Measurements from ENCODE around the gene SUGCT. TPM values are rescaled to one million over a fixed set of nuclear protein-coding genes. Genes with fewer than 3 reads are reported as not detected.

SUGCT gene
- total RNA-seq, 1 donor from 2014 or later: 11.9 TPM

DNA sequence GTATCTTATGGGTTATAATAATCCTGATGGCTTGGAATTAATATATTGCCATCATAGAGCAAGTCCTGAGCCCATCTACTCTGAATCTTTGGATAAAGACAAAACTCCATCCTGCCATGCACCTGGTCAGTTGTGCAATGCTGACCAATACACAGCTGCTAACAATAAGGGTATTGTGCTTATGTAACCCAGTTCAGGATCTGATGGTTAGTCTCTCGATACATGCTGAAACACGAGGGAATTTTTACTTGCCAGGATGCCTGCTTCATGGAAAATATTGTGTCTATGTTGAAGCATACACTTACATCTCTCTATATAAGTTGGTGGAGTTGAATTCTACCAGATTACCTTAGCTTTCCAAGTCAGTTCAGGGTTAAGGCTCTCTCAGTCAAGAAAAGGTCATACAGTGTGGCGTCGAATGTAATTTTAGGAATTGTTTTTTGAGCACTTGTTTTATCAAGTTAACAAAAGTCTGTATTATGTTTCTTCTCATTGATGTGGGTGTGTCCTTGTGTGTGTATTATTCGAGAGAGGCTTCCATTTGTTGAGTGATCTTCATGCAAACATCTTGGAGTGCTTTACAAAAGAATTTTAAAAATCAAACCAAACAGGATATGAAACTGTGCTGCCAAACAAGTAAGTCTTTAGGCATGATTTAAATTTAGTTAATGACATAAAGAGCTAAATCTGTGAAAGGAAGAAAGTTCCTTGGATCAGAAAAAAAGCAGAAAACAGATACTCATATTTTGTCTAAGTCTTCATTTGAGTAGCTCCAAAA, 449.1 kb downstream of the SUGCT start:
- no peaks in the 10 kb centered on the region for H3K36me3 Mint-ChIP-seq (ENCODE audit: unreplicated experiment)
- H3K27me3 Mint-ChIP-seq (ENCODE audit: unreplicated experiment): no peaks in the 10 kb centered on the region
- peaks cover 5% of the 10 kb centered on the region for H3K9me3 Mint-ChIP-seq (ENCODE audit: unreplicated experiment)
- H3K27ac Mint-ChIP-seq (ENCODE audit: unreplicated experiment): peak overlapping the region; percentile 1
- H3K4me1 Mint-ChIP-seq (ENCODE audit: unreplicated experiment): peaks cover 24% of the 10 kb centered on the region
- H3K4me3 Mint-ChIP-seq (ENCODE audit: unreplicated experiment): no peak overlapping the region
- TF ChIP-seq, protein P1, sequence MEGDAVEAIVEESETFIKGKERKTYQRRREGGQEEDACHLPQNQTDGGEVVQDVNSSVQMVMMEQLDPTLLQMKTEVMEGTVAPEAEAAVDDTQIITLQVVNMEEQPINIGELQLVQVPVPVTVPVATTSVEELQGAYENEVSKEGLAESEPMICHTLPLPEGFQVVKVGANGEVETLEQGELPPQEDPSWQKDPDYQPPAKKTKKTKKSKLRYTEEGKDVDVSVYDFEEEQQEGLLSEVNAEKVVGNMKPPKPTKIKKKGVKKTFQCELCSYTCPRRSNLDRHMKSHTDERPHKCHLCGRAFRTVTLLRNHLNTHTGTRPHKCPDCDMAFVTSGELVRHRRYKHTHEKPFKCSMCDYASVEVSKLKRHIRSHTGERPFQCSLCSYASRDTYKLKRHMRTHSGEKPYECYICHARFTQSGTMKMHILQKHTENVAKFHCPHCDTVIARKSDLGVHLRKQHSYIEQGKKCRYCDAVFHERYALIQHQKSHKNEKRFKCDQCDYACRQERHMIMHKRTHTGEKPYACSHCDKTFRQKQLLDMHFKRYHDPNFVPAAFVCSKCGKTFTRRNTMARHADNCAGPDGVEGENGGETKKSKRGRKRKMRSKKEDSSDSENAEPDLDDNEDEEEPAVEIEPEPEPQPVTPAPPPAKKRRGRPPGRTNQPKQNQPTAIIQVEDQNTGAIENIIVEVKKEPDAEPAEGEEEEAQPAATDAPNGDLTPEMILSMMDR (IDR thresholded peaks at IDR 0.05): no peak
- DNase-seq (ENCODE audit: extremely low spot score, unreplicated experiment): no peak

DNA sequence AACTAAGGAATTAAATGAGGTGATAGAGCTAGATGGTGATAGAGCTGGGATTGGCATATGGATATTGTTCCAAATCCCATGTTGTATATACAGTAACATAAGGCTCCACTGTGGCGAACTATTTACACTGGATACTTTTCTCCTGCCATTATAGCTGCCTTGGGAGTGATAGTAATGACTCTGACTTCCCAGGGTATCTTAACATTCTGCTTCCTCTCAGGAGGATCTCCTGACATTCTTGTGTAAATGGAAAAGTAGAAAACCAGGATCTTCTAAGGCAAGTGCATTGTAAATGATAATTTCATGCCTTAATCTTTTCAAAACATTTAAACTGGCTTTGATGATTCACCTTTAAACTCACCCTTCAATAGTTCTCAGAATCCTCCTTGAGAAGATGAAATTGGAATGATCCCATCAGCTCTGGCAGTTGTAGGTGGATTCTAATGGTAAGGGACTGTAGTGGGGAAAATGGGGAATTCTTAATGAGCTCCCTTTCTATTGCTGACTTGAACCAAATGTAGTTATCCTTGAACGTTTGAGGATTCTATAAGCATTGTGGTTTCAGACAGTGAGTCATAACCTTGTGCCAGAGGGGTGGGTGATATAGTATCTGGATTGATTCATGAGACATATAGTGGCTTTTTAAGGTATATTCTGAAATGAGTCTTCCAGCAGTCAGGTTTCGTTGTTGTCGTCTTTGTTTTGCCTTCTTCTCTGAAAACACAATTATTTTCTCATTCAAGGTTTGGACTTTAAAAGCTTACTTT, 450.0 kb downstream of the SUGCT start:
- no peak for DNase-seq (ENCODE audit: extremely low spot score, unreplicated experiment)
- peaks cover 24% of the 10 kb centered on the region for H3K4me1 Mint-ChIP-seq (ENCODE audit: unreplicated experiment)
- TF ChIP-seq, protein P1 (IDR thresholded peaks at IDR 0.05): no peak

DNA sequence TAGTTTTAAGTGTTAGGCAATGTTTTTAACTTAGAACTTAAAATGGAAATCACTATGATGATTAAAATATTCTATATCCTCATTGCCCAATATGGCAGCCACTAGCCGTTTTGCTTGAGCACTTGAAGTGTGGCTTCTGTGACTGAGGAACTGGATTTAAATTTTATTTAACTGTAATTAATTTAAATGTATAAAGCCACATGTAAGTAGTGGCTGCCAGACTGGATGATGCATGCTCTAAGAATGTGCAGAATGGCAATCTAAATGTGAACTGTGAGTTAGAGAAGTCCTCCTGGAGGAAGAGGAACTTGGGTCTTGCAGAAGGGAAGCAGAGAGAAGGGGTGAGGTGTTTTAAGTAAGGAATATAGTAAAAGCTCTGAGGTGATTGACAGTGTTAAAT, 451.4 kb downstream of the SUGCT start:
- Mint-ChIP-seq H3K4me1 (ENCODE audit: unreplicated experiment) (peaks cover 24% of the 10 kb centered on the region), H3K36me3 (ENCODE audit: unreplicated experiment) (peaks cover 8% of the 10 kb centered on the region), H3K27me3 (ENCODE audit: unreplicated experiment) (no peaks in the 10 kb centered on the region), H3K4me3 (ENCODE audit: unreplicated experiment) (no peak overlapping the region), H3K27ac (ENCODE audit: unreplicated experiment) (no peak overlapping the region), H3K9me3 (ENCODE audit: unreplicated experiment) (peaks cover 10% of the 10 kb centered on the region)
- DNase-seq (ENCODE audit: extremely low spot score, unreplicated experiment): no peak
- TF ChIP-seq, protein P1 (IDR thresholded peaks at IDR 0.05): no peak

More for the DNA sequence above, 450.0 kb downstream of the SUGCT start:
- peaks cover 6% of the 10 kb centered on the region for H3K9me3 Mint-ChIP-seq (ENCODE audit: unreplicated experiment)
- H3K36me3 Mint-ChIP-seq (ENCODE audit: unreplicated experiment): peaks cover 2% of the 10 kb centered on the region
- no peaks in the 10 kb centered on the region for H3K27me3 Mint-ChIP-seq (ENCODE audit: unreplicated experiment)
- H3K4me3 Mint-ChIP-seq (ENCODE audit: unreplicated experiment): no peak overlapping the region
- no peak overlapping the region for H3K27ac Mint-ChIP-seq (ENCODE audit: unreplicated experiment)

DNA sequence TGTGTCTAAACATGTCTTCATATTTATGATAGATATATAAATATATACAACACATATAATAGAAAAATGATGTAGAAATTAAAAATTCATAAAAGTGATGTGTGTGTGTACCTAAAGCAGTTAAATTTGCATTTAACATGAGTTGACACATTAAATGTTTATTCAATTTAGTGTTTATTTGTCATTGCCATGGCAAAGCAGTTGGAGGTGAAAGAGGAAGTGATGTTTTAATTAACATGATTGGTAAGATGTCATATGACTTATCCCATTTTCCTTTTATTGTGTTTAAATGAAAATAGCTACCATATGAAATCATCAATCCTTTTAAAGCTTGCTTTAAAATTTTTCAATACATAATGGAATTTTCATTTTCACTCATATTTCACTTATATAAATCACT, 452.6 kb downstream of the SUGCT start:
- Mint-ChIP-seq H3K4me1 (ENCODE audit: unreplicated experiment) (peaks cover 24% of the 10 kb centered on the region), H3K9me3 (ENCODE audit: unreplicated experiment) (peaks cover 10% of the 10 kb centered on the region), H3K36me3 (ENCODE audit: unreplicated experiment) (peaks cover 10% of the 10 kb centered on the region), H3K27ac (ENCODE audit: unreplicated experiment) (no peak overlapping the region), H3K4me3 (ENCODE audit: unreplicated experiment) (no peak overlapping the region), H3K27me3 (ENCODE audit: unreplicated experiment) (no peaks in the 10 kb centered on the region)
- no peak for DNase-seq (ENCODE audit: extremely low spot score, unreplicated experiment)
- TF ChIP-seq, protein P1 (IDR thresholded peaks at IDR 0.05): no peak

DNA sequence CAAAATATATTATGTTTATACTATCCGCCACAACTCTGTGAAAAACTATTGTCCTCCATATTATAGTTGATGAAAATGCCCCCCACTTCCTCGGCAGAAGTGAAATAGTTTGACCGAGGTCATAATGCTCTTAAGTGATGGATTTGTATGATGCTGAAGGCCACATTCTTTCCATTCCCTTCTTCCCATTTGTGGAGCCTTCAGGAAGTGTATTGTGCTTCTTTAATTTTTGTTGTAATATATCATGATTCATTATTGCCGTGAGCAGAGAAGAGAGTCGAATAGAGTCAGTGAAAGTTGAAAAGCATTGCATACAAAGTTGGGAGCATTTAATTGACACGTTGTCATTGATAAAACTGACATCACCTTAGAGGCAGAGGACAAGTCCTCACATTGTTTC, 460.3 kb downstream of the SUGCT start:
- DNase-seq (ENCODE audit: extremely low spot score, unreplicated experiment): no peak
- Mint-ChIP-seq H3K36me3 (ENCODE audit: unreplicated experiment) (peaks cover 5% of the 10 kb centered on the region), H3K27me3 (ENCODE audit: unreplicated experiment) (no peaks in the 10 kb centered on the region), H3K27ac (ENCODE audit: unreplicated experiment) (no peak overlapping the region), H3K9me3 (ENCODE audit: unreplicated experiment) (peaks cover 6% of the 10 kb centered on the region), H3K4me1 (ENCODE audit: unreplicated experiment) (peaks cover 10% of the 10 kb centered on the region), H3K4me3 (ENCODE audit: unreplicated experiment) (no peak overlapping the region)
- TF ChIP-seq, protein P1 (IDR thresholded peaks at IDR 0.05): no peak

All from osteocyte (in vitro differentiated cells).